Stimulated activated CD4-positive, alpha-beta T cell treated with anti-CD3 and anti-CD28 coated beads, Interleukin-1b, Interleukin-23, amount 100 ng/mL, for 24 hours (primary cell): Measurements from ENCODE around the gene PRPSAP1.
"Not testable (repeated sequence)": the region's sequence is repeated elsewhere in the genome, so short reads cannot be mapped to it uniquely, and the experiment has no call there.

Experiments
- DNase-seq, 4 experiments: peaks; one replicate each; pipeline ENCODE4 v3.0.0-alpha.2; 2020; ENCODE audit warnings: low read depth in 4 of 4, low spot score in 1 of 4

The PRPSAP1 gene

DNA sequence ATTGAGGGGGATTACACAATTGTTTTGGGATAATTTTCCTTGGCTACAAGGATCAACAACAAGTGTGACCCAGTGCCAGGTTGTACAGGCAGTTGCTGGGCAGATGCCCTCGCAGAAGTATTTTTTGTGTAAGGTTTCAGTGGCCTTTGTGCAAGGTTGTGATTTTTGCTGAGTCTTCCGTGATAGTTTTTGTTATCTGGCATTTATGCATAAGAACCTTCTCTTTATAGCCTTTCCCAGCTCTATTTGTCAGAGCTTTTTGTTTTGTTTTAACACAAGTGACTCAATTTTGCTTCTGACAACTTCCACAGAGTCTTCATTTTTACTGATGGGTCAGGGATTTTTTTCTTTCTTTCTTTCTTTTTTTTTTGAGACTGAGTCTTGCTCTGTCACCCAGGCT is 6.7 kb upstream of the PRPSAP1 start:
- no peak for DNase-seq

DNA sequence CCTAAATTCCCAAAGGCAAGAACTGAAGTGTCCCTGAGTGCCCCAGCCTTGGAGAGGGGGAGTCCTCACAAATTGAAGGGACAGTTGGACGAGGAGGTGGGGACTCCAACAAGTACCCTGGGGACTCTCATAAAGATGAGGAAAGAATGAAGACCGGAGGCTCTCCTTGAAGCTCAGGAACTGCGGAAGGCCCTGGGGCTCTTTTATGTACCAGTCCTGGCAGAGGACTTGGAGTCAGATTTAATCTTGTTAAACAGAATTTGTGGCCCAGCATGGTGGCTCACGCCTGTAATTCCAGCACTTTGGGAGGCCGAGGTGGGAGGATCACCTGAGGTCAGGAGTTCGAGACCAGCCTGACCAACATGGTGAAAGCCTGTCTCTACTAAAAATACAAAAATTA is 6.1 kb upstream of the PRPSAP1 start:
- not testable (repeated sequence) for DNase-seq

DNA sequence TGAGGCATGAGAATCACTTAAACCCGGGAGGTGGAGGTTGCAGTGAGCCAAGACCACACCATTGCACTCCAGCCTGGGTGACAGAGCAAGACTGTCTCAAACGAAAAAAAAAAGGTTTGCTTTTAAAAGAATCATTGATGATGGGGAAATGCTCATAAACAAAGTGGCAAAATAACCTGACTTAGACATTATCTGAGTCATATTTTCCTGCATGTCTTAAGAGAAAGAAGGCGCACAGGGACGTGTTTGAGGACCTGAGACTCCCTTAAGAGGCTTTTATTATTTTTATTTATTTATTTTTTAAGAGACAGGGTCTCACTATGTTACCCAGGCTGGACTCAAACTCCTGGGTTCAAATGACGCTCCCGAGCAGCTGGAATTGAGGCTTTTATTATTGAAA is 5.7 kb upstream of the PRPSAP1 start:
- no peak for DNase-seq

GRCh38 chr17:76357597-76358158 is 4.0 kb upstream of the PRPSAP1 start:
- no peak for DNase-seq

DNA sequence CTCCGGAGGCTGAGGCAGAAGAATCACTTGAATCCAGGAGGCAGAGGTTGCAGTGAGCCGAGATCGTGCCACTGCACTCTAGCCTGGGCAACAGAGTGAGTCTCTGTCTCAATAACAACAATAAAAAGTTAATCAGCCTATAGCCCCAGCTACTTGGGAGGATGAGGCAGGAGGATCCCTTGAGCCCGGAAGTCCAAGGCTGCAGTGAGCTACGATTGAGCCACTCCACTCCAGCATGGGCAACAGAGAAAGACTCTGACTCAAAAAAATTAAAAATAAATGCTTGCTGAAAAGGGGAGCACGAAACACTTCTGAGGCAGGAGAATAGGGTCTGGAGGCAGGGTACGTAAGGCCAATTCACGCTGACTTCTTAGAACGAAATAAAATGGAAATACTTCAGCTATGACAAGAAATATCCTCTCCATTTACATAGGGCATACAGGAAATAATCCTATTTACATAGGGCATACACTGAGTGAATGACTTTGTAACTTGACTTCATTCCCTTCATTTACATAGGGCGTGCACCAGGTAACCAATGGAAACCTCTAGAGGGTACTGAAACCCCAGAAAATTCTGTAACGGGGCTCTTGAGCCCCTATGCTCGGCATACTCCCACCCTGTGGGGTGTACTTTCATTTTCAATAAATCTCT is 3.2 kb upstream of the PRPSAP1 start:
- DNase-seq: no peak

- no peak for DNase-seq
Observed at GRCh38 chr17:76354747-76355310, 1.1 kb upstream of the PRPSAP1 start.

GRCh38 chr17:76354317-76354729 is 607 bp upstream of the PRPSAP1 start:
- no peak for DNase-seq

DNA sequence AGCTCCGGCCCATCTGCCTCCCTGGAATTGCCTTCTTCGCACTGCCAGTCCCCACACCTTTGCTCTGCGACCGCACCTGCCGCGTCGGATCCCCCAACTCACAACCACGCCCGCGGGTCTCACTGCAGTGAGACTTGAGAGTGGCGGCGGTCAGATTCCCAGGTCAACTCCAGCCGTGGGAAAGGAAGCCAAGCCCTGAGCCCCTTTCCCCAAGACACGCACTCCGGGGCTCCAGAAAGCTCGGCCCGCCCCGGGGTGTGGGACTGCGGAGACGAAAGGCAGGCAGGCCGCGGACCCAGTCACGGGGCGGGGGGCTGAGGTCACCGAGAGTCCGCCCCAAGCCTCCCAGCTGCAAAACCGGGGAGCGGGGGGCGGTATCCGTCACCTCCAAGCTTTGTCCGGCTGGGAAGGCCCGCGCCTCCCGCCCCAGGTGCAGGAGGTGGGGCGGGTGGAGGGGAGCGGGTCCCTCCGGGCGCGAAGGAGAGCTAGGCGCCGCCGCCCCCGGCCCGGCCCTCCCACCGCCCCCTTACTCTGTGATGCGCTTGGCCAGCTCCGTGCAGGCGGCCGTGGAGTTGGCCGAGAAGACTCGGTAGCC is 615 bp downstream of the PRPSAP1 start:
- no peak for DNase-seq

- DNase-seq: no peak
Observed at GRCh38 chr17:76351526-76352071, 2.1 kb downstream of the PRPSAP1 start.

- DNase-seq: no peak
Observed at GRCh38 chr17:76350463-76350862, 3.3 kb downstream of the PRPSAP1 start.

- DNase-seq: not testable (repeated sequence)
Observed at GRCh38 chr17:76346936-76347335, 6.8 kb downstream of the PRPSAP1 start.

DNA sequence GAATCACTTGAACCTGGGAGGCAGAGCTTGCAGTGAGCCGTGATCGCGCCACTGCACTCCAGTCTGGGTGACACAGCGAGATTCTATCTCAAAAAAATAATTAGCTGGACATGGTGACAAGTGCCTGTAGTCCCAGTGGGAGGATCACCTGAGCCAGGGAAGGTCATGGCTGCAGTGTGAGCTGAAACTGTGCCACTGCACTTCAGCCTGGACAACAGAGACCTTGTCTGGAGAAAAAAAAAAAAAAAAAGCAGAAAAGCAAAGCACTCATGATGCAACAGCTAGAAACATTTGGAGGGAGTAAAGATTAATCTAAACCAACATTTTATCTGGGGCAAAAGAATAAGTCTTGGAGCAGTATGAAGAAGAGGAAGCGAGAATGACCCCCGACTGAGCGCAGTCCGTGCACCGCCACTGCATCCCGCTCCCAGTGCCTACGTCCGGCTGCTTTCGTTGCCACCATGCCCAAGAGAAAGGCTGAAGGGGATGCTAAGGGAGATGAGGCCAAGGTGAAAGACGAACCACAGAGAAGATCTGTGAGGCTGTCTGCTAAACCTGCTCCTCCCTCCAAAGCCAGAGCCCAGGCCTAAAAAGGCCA is 8.2 kb downstream of the PRPSAP1 start:
- DNase-seq: no peak

GRCh38 chr17:76343106-76343505 is 10.6 kb downstream of the PRPSAP1 start:
- DNase-seq: no peak

- DNase-seq: no peak
Observed at GRCh38 chr17:76341301-76341700, 12.4 kb downstream of the PRPSAP1 start.

DNA sequence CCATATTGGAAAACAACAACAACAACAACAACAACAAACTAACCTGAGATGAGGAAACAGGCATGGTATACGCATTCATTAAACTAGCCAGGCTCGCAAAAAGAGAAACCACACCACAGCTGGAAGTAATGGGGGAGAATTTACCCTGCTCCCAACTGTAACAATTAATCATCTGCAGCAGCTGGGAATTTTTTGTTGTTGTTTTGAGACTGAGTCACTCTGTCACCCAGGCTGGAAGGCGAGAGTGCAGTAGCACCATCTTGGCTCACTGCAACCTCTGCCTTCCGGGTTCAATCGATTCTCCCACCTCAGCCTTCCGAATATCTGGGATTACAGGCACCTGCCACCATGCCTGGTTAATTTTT is 16.3 kb downstream of the PRPSAP1 start:
- DNase-seq: no peak

DNA sequence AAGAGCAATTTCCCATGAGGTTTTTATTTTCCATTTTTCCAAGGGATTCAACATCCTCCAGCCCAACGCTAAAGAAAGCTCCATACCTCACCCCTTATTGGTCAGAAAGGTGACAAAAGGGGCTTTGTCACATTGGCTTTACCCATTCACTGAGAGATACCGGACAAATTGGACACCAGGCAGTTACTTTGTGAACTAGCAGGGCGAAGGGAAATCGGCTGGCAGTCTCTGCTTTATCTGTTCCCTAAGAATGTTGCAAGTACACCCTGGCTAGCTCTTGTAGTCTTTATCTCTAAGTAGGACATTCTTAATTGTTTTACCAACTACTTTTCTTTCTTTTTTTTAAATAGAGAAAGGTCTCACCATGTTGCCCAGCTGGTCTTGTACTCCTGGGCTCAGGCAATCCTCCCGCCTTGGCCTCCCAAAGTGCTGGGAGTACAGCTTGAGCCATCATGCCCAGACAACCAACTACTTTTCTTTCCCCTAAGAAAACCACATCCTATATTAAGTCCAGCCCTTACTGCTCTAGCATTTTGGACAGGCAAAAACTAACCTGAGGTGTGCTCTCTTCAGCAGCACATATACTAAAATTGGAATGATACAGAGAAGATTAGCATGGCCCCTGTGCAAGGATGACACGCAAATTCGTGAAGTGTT is 16.8 kb downstream of the PRPSAP1 start:
- no peak for DNase-seq

DNA sequence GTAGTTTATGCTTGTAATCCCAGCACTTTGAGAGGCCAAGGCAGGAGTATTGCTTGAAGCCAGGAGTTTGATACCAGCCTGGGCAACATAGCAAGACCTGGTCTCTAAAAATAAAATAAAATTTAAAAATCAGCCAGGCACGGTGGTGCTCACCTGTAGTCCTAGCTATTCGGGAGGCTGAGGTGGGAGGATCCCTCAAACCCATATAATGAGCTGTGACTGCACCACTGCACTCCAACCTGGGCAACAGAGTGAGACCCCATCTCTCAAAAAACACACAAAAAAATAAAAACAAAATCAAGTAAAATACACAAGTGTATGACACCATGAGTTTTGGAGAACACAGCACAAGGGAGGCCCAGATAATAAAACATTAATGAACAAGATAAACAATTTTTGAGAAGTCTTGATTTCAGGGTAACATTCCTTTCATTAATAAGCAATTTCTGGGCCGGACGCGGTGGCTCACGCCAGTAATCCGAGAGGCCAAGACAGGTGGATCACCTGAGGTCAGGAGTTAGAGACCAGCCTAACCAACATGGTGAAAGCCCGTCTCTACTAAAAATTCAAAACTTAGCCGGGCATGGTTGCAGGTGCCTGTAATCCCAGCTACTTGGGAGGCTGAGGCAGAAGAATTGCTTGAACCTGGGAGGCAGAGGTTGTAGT is 17.9 kb downstream of the PRPSAP1 start:
- no peak for DNase-seq

DNA sequence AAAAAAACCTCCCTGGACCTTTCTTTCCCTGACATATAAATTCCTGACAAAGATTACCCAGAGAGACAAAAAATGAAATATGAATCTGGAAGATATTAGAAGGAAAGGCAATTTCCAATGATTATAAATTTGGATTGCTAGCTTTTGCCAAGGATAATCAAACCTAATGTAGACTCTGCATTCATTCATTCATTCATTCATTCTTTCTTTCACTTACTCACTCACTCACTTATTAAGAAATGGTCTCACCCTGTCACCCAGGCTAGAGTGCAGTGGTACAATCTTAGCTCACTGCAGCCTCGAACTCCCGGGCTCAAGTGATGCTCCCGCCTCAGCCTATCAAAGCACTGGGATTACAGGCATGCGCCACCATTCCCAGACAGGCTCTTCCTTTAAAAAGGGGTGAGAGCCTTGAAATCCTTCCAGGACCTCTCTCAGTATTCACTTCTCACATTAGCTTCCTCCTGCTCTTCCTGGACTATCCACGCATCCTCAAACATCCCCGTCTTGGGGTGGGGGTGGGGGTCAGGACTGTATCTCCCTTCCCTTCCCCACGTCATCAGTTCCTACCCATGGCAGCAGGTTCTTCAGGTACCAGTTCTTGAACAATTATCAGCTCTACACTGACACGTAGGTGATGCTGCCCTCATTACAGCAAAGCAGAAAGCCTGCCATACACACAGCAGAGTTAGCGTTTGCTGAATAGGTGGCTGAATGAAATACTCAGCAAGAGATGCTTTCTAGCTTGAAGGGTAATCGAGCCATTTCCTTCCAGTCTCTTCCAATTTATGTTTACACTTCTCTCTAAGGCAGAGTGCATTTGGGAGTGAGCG is 19.8 kb downstream of the PRPSAP1 start:
- no peak for DNase-seq

GRCh38 chr17:76331083-76331482 is 22.6 kb downstream of the PRPSAP1 start:
- no peak for DNase-seq

DNA sequence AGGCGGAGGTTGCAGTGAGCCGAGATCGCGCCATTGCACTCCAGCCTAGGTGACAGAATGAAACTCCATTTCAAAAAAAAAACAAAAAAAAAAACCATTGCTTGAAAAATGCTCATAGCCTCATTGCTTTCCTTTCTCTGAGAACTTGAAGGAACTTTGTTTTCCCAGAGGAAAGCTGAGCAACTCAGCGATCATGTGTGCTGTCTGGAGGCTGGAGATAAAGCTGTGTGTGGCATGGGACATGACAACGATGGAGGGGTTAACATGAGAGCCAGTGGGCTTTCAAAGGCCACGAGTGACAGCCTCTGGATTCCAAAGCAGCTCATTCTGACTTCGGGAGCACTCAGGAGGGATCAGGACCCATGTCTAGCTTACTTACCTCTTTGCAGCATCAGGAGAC is 24.1 kb downstream of the PRPSAP1 start:
- no peak for DNase-seq
